Epithelial cell of proximal tubule (primary cell): ENCODE data around the gene MIEF1. TPM values are rescaled to one million over a fixed set of nuclear protein-coding genes. Genes with fewer than 3 reads are reported as not detected.

Experiments used
- DNase-seq: peaks from one replicate; pipeline ENCODE4 v3.0.0-alpha.2; 2011; ENCODE audit warnings: low read depth
- H3K4me3 ChIP-seq: 2 replicates; pipeline ENCODE4 v1.5.1; 2011; ENCODE audit warnings: low read depth, mild to moderate bottlenecking, low read length
- CTCF ChIP-seq: conservative IDR thresholded peaks from 2 replicates; pipeline ENCODE4 v1.5.1; 2012; ENCODE audit warnings: low read depth, mild to moderate bottlenecking, low read length
- total RNA-seq: library from RNA; depleted of rRNA; stranded (reverse); fragments of >200 nt; gene quantifications from 2 replicates; pipeline ENCODE4 v1.2.3, GENCODE V29; 2015

MIEF1 gene
- total RNA-seq, 1 donor from 2014 or later: 22.9 TPM

GRCh38 chr22:39546889-39547586, 44.9 kb downstream of the MIEF1 start:
- no peak for DNase-seq

GRCh38 chr22:39547587-39547947, 45.5 kb downstream of the MIEF1 start:
- DNase-seq: no peak
- no peak for TF ChIP-seq CTCF
- H3K4me3 ChIP-seq: no peak overlapping the region

More at GRCh38 chr22:39546889-39547586, 44.9 kb downstream of the MIEF1 start:
- no peak for TF ChIP-seq CTCF
- H3K4me3 ChIP-seq: no peak overlapping the region

GRCh38 chr22:39553429-39553828, 51.3 kb downstream of the MIEF1 start:
- TF ChIP-seq CTCF: no peak
- H3K4me3 ChIP-seq: no peak overlapping the region
- no peak for DNase-seq

GRCh38 chr22:39554151-39554550, 52.1 kb downstream of the MIEF1 start:
- DNase-seq: no peak

GRCh38 chr22:39556970-39557841, 55.1 kb downstream of the MIEF1 start:
- no peak overlapping the region for H3K4me3 ChIP-seq
- DNase-seq: no peak
- TF ChIP-seq CTCF: no peak

More at GRCh38 chr22:39554151-39554550, 52.1 kb downstream of the MIEF1 start:
- no peak for TF ChIP-seq CTCF
- no peak overlapping the region for H3K4me3 ChIP-seq

- TF ChIP-seq CTCF: no peak
- no peak overlapping the region for H3K4me3 ChIP-seq
- no peak for DNase-seq
Observed at GRCh38 chr22:39558254-39558727, 56.2 kb downstream of the MIEF1 start.
